HG02642 (cell line): ENCODE data around the gene TSBP1.
A peak's percentile ranks its signal among the peaks of the same experiment; 100 is the strongest.
"Not testable (repeated sequence)": the region's sequence is repeated elsewhere in the genome, so short reads cannot be mapped to it uniquely, and the experiment has no call there.

Source experiments
- ATAC-seq: cut with Tn5 transposase; IDR thresholded peaks from one replicate; pipeline ENCODE4 v1.9.1; 2021; ENCODE audit warnings: mild to moderate bottlenecking; ENCODE audit not compliant: unreplicated experiment, poor library complexity

The TSBP1 gene

GRCh38 chr6:32294566-32294965 lies 77.1 kb downstream of the TSBP1 start:
- ATAC-seq: no peak

- no peak for ATAC-seq
Measured at GRCh38 chr6:32293695-32294094, 78.0 kb downstream of the TSBP1 start.

- ATAC-seq: no peak
Measured at GRCh38 chr6:32291543-32291942, 80.2 kb downstream of the TSBP1 start.

GRCh38 chr6:32290886-32291450 lies 80.7 kb downstream of the TSBP1 start:
- no peak for ATAC-seq

- ATAC-seq: no peak
Measured at GRCh38 chr6:32288426-32288825, 83.3 kb downstream of the TSBP1 start.

- not testable (repeated sequence) for ATAC-seq
Measured at GRCh38 chr6:32273801-32274577, 97.7 kb downstream of the TSBP1 start.

- no peak for ATAC-seq
Measured at GRCh38 chr6:32271429-32271828, 100.3 kb downstream of the TSBP1 start.

GRCh38 chr6:32268459-32268858 lies 103.2 kb downstream of the TSBP1 start:
- ATAC-seq: not testable (repeated sequence)

- no peak for ATAC-seq
Measured at GRCh38 chr6:32267035-32267434, 104.7 kb downstream of the TSBP1 start.

GRCh38 chr6:32257262-32257661 lies 114.4 kb downstream of the TSBP1 start:
- ATAC-seq: not testable (repeated sequence)

GRCh38 chr6:32255199-32256153 lies 116.2 kb downstream of the TSBP1 start:
- peak; percentile 80 for ATAC-seq

GRCh38 chr6:32254761-32255198 lies 116.9 kb downstream of the TSBP1 start:
- no peak for ATAC-seq

- ATAC-seq: no peak
Measured at GRCh38 chr6:32252331-32253009, 119.2 kb downstream of the TSBP1 start.

GRCh38 chr6:32249262-32249661 lies 122.4 kb downstream of the TSBP1 start:
- no peak for ATAC-seq

- no peak for ATAC-seq
Measured at GRCh38 chr6:32247401-32247800, 124.3 kb downstream of the TSBP1 start.

- ATAC-seq: peak; percentile 55
Measured at GRCh38 chr6:32244946-32245398, 126.7 kb downstream of the TSBP1 start.

GRCh38 chr6:32244270-32244669 lies 127.4 kb downstream of the TSBP1 start:
- ATAC-seq: no peak
